NT2/D1 (cell line): ENCODE measurements around the gene RSPRY1.

Source experiments
- SUZ12 ChIP-seq: IDR thresholded peaks from 2 replicates; pipeline ENCODE4 v1.6.1; 2011; ENCODE audit not compliant: insufficient read length, insufficient read depth; ENCODE audit errors: extremely low read depth
- YY1 ChIP-seq: IDR thresholded peaks from 2 replicates; pipeline ENCODE4 v1.6.1; 2011; ENCODE audit not compliant: insufficient read length, insufficient read depth
- ZNF274 ChIP-seq: IDR thresholded peaks from 2 replicates; pipeline ENCODE4 v1.6.1; 2011; ENCODE audit warnings: mild to moderate bottlenecking, low read depth, low read length

- no peak for TF ChIP-seq YY1
- TF ChIP-seq ZNF274: no peak
- TF ChIP-seq SUZ12: no peak
Observed at GRCh38 chr16:57271063-57271345, 84.9 kb downstream of the RSPRY1 start.
